Spleen (tissue), 7 donors: Measurements from ENCODE around the gene LDHAL6A.

Experiments
- POLR2A ChIP-seq, 3 donors: fragments of 450-650 bp; IDR thresholded peaks; one replicate each; pipeline ENCODE4 v1.5.1; 2017; ENCODE audit warnings: antibody characterized with exemption in 3 of 3, mild to moderate bottlenecking in 1 of 3
- POLR2AphosphoS5 ChIP-seq, 3 donors: sonication (generic); formaldehyde crosslinking; IDR thresholded peaks; one replicate each; pipeline ENCODE4 v1.5.1; 2017; ENCODE audit warnings: antibody characterized with exemption in 3 of 3
- TF ChIP-seq, protein P1 (sequence below), 11 experiments: fragments of 200-600 bp in 7 of 11; fragments of 450-650 bp in 4 of 11; sonication (generic) in 4 of 11; IDR thresholded peaks in 8 of 11; conservative IDR thresholded peaks in 3 of 11; 1 replicate in 7 of 11; 2 replicates in 4 of 11; pipeline versions ENCODE4 v1.4.0 to v1.8.0; 2016 to 2021; ENCODE audit warnings: antibody characterized with exemption in 11 of 11, inconsistent platforms in 4 of 11, mild to moderate bottlenecking in 1 of 11
- donor health status: DM: no; HTN: no; CAD: no; lungs with moderate emphysema.
- donor health status: DM: no; HTN: no; CAD: no.
- donor health status: DM: no; HTN: no; CAD: no.

DNA sequence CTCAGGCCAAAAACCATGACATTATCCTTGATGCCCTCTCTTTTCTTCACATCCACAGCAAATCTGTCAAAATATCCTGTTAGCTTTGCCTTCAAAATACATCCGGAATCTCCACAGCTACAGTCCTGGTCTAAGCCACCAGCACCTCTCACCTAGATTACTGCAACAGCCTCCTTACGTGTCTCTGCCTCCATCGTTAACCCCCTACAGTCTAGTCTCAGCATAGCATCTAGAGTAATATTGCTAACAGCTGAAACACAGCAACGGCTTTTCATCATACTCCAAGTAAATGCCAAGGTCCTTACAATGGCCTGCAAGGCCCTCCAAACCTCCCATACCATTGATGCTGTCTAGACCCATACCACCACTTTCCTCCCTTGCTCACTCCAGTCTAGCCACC, 66.7 kb downstream of the LDHAL6A start:
- TF ChIP-seq, protein P1, sequence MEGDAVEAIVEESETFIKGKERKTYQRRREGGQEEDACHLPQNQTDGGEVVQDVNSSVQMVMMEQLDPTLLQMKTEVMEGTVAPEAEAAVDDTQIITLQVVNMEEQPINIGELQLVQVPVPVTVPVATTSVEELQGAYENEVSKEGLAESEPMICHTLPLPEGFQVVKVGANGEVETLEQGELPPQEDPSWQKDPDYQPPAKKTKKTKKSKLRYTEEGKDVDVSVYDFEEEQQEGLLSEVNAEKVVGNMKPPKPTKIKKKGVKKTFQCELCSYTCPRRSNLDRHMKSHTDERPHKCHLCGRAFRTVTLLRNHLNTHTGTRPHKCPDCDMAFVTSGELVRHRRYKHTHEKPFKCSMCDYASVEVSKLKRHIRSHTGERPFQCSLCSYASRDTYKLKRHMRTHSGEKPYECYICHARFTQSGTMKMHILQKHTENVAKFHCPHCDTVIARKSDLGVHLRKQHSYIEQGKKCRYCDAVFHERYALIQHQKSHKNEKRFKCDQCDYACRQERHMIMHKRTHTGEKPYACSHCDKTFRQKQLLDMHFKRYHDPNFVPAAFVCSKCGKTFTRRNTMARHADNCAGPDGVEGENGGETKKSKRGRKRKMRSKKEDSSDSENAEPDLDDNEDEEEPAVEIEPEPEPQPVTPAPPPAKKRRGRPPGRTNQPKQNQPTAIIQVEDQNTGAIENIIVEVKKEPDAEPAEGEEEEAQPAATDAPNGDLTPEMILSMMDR (IDR thresholded peaks at IDR 0.05 in 8 of 11, conservative IDR thresholded peaks at IDR 0.05 in 3 of 11) = no peak
- no peak for TF ChIP-seq POLR2A (IDR thresholded peaks at IDR 0.05)
- TF ChIP-seq POLR2AphosphoS5 (IDR thresholded peaks at IDR 0.05) = no peak
